Colonic mucosa (tissue), 4 donors: ENCODE data around the gene CARF. TPM values are rescaled to one million over a fixed set of nuclear protein-coding genes. Genes with fewer than 3 reads are reported as not detected.

Experiments used
- DNase-seq: peaks from one replicate; pipeline ENCODE4 v3.0.0-alpha.2; 2020
- H3K27ac ChIP-seq: fragments of 200-600 bp; one replicate; pipeline ENCODE4 v1.8.0; 2021
- H3K27me3 ChIP-seq: fragments of 200-600 bp; one replicate; pipeline ENCODE4 v1.8.0; 2021
- H3K36me3 ChIP-seq: fragments of 200-600 bp; one replicate; pipeline ENCODE4 v1.8.0; 2021
- H3K4me1 ChIP-seq: fragments of 200-600 bp; one replicate; pipeline ENCODE4 v1.8.0; 2021; ENCODE audit warnings: mild to moderate bottlenecking
- H3K4me3 ChIP-seq: fragments of 200-600 bp; one replicate; pipeline ENCODE4 v1.8.0; 2021
- H3K9ac ChIP-seq, 2 donors: one replicate each; pipeline ENCODE4 v1.7.0; 2013; ENCODE audit warnings: control low read depth in 2 of 2, low read depth in 2 of 2, low read length in 2 of 2
- H3K9me3 ChIP-seq: fragments of 200-600 bp; one replicate; pipeline ENCODE4 v1.8.0; 2021
- intact Hi-C: fragments of 100-400 bp; cut with DNase I; formaldehyde crosslinking; loops from one replicate; pipeline ENCODE4 v1.14.1; 2022
- total RNA-seq, 2 donors: library from RNA; stranded (reverse); fragmentation: NEBNext Ultra II Directional in 1 of 2; extraction: Animal tissue kit (Norgen Biotek cat#: 25700) in 1 of 2; gene quantifications; one replicate each; pipeline ENCODE4 v1.2.1, GENCODE V29; 2021
- TF ChIP-seq, protein P1 (sequence below): fragments of 200-600 bp; IDR thresholded peaks from one replicate; pipeline ENCODE4 v1.8.0; 2022; ENCODE audit warnings: antibody characterized with exemption, mild to moderate bottlenecking
- donor health status: healthy.
- donor health status: DM: no; HTN: no; CAD: no.
- donor health status: DM: no; HTN: no; CAD: no.

CARF gene
- total RNA-seq, 2 donors from 2014 or later: 3.8 to 5.1 TPM

DNA sequence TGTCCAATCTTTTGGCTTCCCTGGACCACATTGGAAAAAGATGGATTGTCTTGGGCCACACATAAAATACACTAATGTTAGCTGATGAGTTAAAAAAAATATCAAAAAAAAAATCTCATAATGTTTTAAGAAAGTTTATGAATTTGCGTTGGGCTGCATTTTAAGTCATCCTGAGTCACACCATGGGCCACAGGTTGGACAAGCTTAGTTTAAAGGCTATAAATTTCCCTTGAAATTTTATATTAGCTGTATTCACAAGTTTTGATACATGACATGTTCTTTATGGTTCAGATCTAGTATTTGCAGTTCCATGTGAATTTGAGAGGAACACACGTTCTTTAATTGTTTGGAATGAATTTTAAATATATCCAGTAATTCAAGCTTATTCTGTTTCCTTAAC lies 21.9 kb downstream of the CARF start:
- Histone ChIP-seq H3K4me1 (no peaks in the 10 kb centered on the region), H3K27me3 (no peaks in the 10 kb centered on the region), H3K9ac (no peak overlapping the region), H3K4me3 (no peak overlapping the region), H3K36me3 (no peaks in the 10 kb centered on the region), H3K9me3 (no peaks in the 10 kb centered on the region), H3K27ac (no peak overlapping the region)
- no peak for DNase-seq
- TF ChIP-seq, protein P1, sequence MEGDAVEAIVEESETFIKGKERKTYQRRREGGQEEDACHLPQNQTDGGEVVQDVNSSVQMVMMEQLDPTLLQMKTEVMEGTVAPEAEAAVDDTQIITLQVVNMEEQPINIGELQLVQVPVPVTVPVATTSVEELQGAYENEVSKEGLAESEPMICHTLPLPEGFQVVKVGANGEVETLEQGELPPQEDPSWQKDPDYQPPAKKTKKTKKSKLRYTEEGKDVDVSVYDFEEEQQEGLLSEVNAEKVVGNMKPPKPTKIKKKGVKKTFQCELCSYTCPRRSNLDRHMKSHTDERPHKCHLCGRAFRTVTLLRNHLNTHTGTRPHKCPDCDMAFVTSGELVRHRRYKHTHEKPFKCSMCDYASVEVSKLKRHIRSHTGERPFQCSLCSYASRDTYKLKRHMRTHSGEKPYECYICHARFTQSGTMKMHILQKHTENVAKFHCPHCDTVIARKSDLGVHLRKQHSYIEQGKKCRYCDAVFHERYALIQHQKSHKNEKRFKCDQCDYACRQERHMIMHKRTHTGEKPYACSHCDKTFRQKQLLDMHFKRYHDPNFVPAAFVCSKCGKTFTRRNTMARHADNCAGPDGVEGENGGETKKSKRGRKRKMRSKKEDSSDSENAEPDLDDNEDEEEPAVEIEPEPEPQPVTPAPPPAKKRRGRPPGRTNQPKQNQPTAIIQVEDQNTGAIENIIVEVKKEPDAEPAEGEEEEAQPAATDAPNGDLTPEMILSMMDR: no peak
- intact Hi-C loops: no loop called here

DNA sequence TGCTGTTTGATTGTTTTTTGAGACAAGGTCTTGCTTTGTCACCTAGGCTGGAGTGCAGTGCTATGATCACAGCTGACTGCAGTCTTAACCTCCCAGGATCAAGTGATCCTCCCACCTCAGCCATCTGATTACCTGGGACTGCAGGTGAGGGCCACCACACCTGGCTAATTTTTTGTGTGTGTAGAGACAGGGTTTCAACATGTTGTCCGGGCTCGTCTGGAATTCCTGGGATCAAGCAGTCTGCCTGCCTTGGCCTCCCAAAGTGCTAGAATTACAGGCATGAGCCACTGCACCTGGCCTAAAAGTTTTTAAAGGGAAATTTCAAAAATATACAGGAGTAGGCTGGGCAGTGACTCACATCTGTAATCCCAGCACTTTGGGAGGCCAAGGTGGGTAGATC lies 22.4 kb downstream of the CARF start:
- no peaks in the 10 kb centered on the region for H3K36me3 ChIP-seq
- intact Hi-C loops: no loop called here
- no peak for DNase-seq

GRCh38 chr2:202938960-202939359 lies 26.9 kb downstream of the CARF start:
- H3K36me3 ChIP-seq: no peaks in the 10 kb centered on the region
- intact Hi-C loops: no loop called here
- TF ChIP-seq, protein P1: no peak

More for the DNA sequence above, 22.4 kb downstream of the CARF start:
- Histone ChIP-seq H3K27ac (no peak overlapping the region), H3K9ac (no peak overlapping the region), H3K9me3 (no peaks in the 10 kb centered on the region), H3K27me3 (no peaks in the 10 kb centered on the region), H3K4me3 (no peak overlapping the region), H3K4me1 (no peaks in the 10 kb centered on the region)
- TF ChIP-seq, protein P1: no peak

GRCh38 chr2:202941771-202942170 lies 29.7 kb downstream of the CARF start:
- Histone ChIP-seq H3K27ac (no peak overlapping the region), H3K9me3 (no peaks in the 10 kb centered on the region), H3K27me3 (no peaks in the 10 kb centered on the region), H3K9ac (no peak overlapping the region), H3K4me1 (no peaks in the 10 kb centered on the region), H3K4me3 (no peak overlapping the region), H3K36me3 (no peaks in the 10 kb centered on the region)
- DNase-seq: no peak
- TF ChIP-seq, protein P1: no peak
- intact Hi-C loops: no loop called here

More at GRCh38 chr2:202938960-202939359, 26.9 kb downstream of the CARF start:
- H3K4me3 ChIP-seq: no peak overlapping the region
- H3K4me1 ChIP-seq: no peaks in the 10 kb centered on the region
- no peak overlapping the region for H3K27ac ChIP-seq
- DNase-seq: no peak
- no peaks in the 10 kb centered on the region for H3K9me3 ChIP-seq
- no peak overlapping the region for H3K9ac ChIP-seq
- no peaks in the 10 kb centered on the region for H3K27me3 ChIP-seq

DNA sequence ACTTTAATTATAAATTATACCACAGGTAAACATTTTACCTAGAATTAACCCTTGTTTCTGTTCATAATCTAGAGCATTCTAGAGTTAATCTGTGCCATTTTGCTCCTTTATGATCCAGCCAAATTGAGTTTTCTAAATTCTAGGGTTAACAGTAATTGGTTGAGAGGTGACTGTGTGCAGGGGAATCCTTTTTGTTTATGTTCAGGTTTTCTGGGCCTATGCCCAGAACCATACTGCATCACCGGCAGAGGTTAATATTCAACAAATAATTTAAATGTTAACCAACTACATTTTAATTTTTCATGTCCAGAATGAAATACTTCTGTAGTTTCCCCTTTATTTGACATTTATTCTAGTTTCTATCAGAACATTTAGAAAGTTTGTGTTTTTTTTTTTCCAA lies 32.3 kb downstream of the CARF start:
- no peak overlapping the region for H3K4me3 ChIP-seq
- no peaks in the 10 kb centered on the region for H3K27me3 ChIP-seq
- no peak overlapping the region for H3K27ac ChIP-seq
- intact Hi-C loops: no loop called here
- H3K4me1 ChIP-seq: no peaks in the 10 kb centered on the region
- no peaks in the 10 kb centered on the region for H3K36me3 ChIP-seq
- TF ChIP-seq, protein P1: no peak
- DNase-seq: no peak
- H3K9me3 ChIP-seq: no peaks in the 10 kb centered on the region
- H3K9ac ChIP-seq: no peak overlapping the region

DNA sequence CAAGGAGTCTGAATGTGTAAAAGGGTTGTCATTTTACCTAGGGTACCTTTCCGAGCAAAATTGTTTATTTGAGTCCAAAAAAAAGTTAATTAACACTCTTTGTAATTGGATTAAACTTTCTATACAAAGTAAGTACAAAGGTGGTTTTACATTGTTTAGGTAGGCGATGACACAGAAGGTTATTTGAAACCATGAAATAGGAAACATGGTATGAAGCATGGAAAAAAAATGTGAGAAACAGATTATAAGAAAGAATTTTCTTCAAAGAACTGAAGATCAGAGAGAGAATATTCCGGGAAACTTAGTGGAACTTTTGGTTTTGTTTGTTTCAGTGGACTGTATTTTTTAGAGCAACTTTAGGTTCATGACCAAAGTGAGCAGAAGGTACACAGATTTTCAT lies 32.7 kb downstream of the CARF start:
- TF ChIP-seq, protein P1: no peak
- Histone ChIP-seq H3K27me3 (no peaks in the 10 kb centered on the region), H3K4me1 (no peaks in the 10 kb centered on the region), H3K9ac (no peak overlapping the region), H3K27ac (no peak overlapping the region), H3K4me3 (no peak overlapping the region), H3K9me3 (no peaks in the 10 kb centered on the region), H3K36me3 (no peaks in the 10 kb centered on the region)
- no peak for DNase-seq
- intact Hi-C loops: no loop called here
